Measurements from ENCODE around the gene XRN2.

DNA sequence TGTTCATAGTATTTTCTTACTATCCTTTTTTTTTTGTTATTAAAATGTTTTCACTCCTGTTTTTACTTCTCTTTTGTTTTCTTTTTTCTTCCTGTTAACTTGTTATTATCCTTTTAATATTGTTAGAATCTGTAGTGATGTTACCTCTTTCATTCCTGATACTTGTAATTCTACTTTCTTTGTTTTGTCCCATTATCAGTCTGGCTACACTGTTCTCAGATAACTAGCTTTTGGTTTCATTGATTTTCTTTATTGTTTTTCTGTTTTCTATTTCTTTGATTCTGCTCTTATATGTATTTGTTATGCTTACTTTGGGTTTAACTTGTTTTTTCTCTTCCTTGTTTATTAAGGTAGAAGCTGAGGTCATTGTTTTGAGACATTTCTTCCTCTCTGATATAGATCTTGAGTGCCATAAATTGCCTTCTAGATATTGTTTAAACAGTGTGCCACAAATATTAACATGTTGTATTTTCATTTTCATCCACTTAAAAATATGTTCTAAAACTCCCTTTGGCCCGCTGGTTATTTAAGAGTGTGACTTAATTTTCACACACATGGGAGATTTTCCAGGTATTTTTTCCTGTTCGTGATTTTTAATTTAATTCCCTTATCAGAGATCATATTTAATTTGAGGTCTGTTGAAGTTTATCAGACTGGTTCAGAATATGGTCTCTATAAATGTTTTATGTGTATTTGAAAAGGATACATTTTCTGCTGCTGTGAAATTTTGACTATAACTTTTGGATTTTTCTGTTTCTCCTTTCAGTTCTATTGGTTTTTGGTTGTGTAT lies 6.7 kb downstream of the XRN2 start:
- TF ChIP-seq, protein P1, sequence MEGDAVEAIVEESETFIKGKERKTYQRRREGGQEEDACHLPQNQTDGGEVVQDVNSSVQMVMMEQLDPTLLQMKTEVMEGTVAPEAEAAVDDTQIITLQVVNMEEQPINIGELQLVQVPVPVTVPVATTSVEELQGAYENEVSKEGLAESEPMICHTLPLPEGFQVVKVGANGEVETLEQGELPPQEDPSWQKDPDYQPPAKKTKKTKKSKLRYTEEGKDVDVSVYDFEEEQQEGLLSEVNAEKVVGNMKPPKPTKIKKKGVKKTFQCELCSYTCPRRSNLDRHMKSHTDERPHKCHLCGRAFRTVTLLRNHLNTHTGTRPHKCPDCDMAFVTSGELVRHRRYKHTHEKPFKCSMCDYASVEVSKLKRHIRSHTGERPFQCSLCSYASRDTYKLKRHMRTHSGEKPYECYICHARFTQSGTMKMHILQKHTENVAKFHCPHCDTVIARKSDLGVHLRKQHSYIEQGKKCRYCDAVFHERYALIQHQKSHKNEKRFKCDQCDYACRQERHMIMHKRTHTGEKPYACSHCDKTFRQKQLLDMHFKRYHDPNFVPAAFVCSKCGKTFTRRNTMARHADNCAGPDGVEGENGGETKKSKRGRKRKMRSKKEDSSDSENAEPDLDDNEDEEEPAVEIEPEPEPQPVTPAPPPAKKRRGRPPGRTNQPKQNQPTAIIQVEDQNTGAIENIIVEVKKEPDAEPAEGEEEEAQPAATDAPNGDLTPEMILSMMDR (IDR thresholded peaks at IDR 0.05) = no peak
- TF ChIP-seq POLR2A (IDR thresholded peaks at IDR 0.05) (no peak), POLR2AphosphoS5 (IDR thresholded peaks at IDR 0.05) (no peak)

Measured in stomach (tissue), 4 donors.